Epithelial cell of proximal tubule (primary cell): Measurements from ENCODE around the gene THAP11. TPM values are rescaled to one million over a fixed set of nuclear protein-coding genes. Genes with fewer than 3 reads are reported as not detected.
"Not testable (repeated sequence)": the region's sequence is repeated elsewhere in the genome, so short reads cannot be mapped to it uniquely, and the experiment has no call there.

ENCODE experiments used
- DNase-seq: peaks from one replicate; pipeline ENCODE4 v3.0.0-alpha.2; 2011; ENCODE audit warnings: low read depth
- H3K4me3 ChIP-seq: 2 replicates; pipeline ENCODE4 v1.5.1; 2011; ENCODE audit warnings: low read depth, mild to moderate bottlenecking, low read length
- CTCF ChIP-seq: conservative IDR thresholded peaks from 2 replicates; pipeline ENCODE4 v1.5.1; 2012; ENCODE audit warnings: low read depth, mild to moderate bottlenecking, low read length
- total RNA-seq: library from RNA; depleted of rRNA; stranded (reverse); fragments of >200 nt; gene quantifications from 2 replicates; pipeline ENCODE4 v1.2.3, GENCODE V29; 2015

THAP11 gene
- total RNA-seq, 1 donor from 2014 or later: 33.7 TPM

- no peak for DNase-seq
- no peak overlapping the region for H3K4me3 ChIP-seq
- no peak for TF ChIP-seq CTCF
These were observed 19.8 kb downstream of the THAP11 start for GRCh38 chr16:67861877-67862276.

- no peak for DNase-seq
- TF ChIP-seq CTCF: no peak
- no peak overlapping the region for H3K4me3 ChIP-seq
These were observed 20.8 kb downstream of the THAP11 start for GRCh38 chr16:67862623-67863583.

GRCh38 chr16:67864044-67864443 is 21.9 kb downstream of the THAP11 start:
- DNase-seq, H3K4me3 ChIP-seq: not testable (repeated sequence)

- TF ChIP-seq CTCF: no peak
- no peak for DNase-seq
- no peak overlapping the region for H3K4me3 ChIP-seq
These were observed 22.5 kb downstream of the THAP11 start for GRCh38 chr16:67864594-67864993.

- no peak overlapping the region for H3K4me3 ChIP-seq
- DNase-seq: no peak
- peak; percentile 72 for TF ChIP-seq CTCF
These were observed 23.2 kb downstream of the THAP11 start for GRCh38 chr16:67865318-67865717.

- no peak overlapping the region for H3K4me3 ChIP-seq
- no peak for TF ChIP-seq CTCF
- DNase-seq: no peak
These were observed 26.2 kb downstream of the THAP11 start for GRCh38 chr16:67868290-67868689.

- no peak overlapping the region for H3K4me3 ChIP-seq
- DNase-seq: no peak
- no peak for TF ChIP-seq CTCF
These were observed 27.5 kb downstream of the THAP11 start for GRCh38 chr16:67869653-67870052.
